IPS DF 4.7 (cell line): ENCODE results near the gene HNRNPUL1.

Experiments
- DNase-seq: peaks from one replicate; pipeline ENCODE4 v3.0.0-alpha.2; 2013; ENCODE audit warnings: low spot score; ENCODE audit errors: extremely low read depth

The HNRNPUL1 gene

DNA sequence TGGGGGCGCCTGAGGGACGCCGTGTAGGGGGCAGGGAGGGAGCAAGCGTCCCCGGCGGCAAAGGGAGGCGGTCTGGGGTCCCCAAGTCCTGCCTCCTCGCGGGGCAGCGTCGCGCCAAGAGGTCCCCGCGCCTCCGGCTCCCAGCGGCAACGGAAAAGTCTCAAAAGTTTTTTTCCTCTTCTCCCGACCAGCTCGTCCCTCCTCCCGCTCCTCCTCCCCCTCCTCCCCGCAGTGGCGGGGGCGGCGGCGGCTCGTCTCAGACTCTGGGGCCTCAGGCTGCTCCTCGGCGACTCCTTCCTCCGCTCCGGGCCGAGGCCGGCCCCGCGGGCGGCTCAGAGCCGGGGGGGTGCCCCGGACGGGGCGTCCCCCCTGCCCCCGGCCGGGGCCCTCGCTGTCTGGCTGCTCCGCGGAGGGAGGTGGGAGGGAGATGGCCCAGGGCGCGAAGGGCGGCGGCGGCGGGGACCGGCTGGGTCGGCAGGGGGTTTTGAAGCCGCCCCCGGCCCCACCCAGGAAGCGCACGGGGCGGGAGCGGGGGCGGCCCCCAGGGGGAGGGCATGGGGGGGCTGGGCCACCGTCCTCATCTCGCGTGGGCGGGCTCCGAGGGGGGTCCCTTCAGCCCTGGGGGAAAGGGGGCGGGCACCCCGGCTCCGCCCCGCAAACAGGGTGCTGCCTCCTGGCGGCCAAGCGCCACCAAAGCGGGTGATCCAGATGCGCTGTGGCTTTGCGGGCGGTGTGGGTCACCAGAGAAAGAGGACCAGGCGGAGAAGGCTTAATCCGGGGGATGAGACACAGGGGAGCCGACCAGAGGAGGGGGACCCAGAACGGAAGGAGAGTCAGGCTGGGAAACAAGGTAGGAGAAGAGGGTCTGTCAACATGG is 89.5 kb downstream of the HNRNPUL1 start, which contains the start of gene TGFB1:
TSS of gene TGFB1 (minus strand) at position 457 of the 877 bp plus-strand sequence. CDS start 878 bp downstream, outside the sequence.
- DNase-seq, result no peak

DNA sequence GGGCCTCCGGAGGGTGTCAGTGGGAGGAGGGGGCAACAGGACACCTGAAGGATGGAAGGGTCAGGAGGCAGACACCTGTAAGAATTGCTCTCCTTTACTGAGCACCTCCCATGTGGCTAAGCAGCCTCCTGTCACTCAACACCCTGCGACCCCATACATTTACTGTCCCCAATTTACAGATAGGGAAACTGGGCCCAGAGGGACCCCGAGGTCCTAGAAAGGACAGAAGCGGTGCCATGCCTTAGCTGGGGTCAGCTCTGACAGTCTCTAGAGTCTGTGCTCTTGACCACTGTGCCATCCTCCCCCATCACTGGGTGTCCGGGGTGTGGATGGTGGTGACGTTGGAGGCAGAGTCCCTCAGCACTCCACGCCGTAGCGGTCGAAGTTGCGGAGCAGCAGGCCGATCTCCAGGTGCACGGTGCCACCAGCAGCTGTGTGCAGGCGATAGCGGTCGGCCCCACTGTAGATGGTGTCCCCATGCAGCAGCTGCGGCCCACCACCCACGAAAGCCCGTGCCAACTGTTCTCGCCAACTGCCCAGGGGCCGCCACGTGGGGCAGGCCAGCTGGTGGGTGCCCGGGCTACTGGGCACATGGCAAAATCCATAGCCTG is 90.3 kb downstream of the HNRNPUL1 start:
- no peak for DNase-seq

GRCh38 chr19:41355035-41355434 is 90.9 kb downstream of the HNRNPUL1 start:
- DNase-seq, result no peak

- no peak for DNase-seq
Observed at GRCh38 chr19:41355802-41356201, 91.6 kb downstream of the HNRNPUL1 start.

GRCh38 chr19:41356984-41357739 is 93.0 kb downstream of the HNRNPUL1 start:
- no peak for DNase-seq
